Right renal pelvis (tissue), 4 donors: ENCODE results near the gene TMEM164. TPM values are rescaled to one million over a fixed set of nuclear protein-coding genes. Genes with fewer than 3 reads are reported as not detected.

Source experiments
- DNase-seq, 4 donors: peaks; one replicate each; pipeline ENCODE4 v3.0.0-alpha.2; 2013; ENCODE audit warnings: low read depth in 4 of 4, low spot score in 3 of 4, missing footprints in 1 of 4
- polyA plus RNA-seq, 4 donors: library from polyadenylated mRNA; unstranded; fragments of 120-200 nt; gene quantifications; one replicate each; pipeline ENCODE4 v1.2.1, GENCODE V29; 2013; ENCODE audit not compliant: insufficient read length in 4 of 4

TMEM164 gene
- polyA plus RNA-seq, 4 donors, result 36.6 to 41.1 (median 40.1) TPM

DNA sequence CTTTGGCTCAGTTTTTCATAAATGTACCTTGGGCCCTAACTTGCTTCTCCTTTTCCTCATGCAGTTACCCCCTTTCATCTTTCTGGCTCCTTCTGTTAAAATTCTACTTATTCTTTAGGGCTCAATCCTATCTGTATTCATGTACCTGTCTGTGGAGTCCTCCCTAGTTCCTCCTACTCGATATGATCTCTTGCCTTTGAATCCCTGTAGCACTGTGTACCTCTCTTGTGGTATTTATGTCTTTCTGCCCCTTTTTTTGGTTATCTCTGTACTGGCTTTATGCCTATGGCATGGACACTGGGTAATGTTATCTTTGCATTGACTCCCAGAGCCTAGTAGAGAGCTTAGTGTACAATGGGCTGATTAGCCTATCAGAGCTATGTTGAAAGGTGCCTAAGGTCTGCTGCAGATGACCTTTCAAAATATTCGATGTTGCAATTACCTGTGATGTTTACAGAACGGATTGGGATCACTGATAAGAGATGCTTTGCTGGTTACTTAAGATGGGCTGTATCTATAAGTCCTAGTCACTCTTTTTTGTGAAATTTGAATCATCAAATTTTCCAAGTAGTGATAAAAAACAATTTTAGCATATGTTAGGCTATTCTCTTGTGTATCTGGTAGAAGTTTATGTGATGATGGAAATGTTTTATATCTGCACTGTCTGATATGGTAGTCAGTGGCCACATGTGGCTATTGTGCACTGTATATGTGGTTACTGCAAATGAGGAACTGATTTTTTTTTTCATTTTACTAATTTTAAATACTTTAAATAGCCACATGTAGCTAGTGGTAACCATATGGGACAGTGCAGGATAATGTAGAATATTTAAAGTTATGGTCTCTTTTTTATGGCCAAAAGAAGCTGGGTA is 33.5 kb downstream of the TMEM164 start:
- DNase-seq, result no peak

DNA sequence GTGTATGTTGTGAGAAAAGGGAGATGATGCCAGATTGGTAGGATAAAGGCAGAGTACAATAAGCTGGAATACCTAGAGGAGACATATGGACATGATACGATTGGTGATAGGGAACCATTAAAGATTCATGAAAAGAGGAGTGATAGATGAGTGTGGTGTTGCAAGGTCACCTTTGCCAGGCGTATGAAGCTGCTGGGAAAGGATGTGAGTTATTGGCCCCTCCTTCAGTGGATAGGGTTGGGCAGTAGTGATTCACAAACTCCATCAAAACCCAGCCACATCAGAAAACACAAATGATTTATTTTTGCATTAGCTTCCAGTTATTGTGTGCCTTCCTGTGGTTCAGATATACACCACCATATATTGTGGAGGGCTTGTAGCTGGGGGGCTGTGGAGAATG is 34.3 kb downstream of the TMEM164 start:
- DNase-seq, result no peak

DNA sequence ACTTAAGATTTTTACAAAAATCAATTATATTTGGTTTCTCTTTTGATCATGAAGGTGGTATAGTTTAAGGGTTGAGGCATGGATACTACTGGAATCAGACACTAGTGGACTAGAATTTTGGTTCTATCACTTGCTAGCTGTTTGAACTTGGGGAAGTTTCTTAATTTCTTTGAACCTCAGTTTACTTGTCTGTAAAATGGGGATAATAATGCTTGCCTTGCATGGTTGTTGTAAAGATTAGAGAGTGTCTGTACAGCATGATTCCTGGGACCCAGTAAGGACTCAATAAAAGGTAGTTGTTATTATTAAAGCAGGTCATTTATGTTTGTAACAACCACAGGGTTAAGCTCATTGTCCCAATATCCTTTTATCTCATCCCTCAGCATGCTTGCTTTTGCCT is 36.0 kb downstream of the TMEM164 start:
- DNase-seq, result no peak

DNA sequence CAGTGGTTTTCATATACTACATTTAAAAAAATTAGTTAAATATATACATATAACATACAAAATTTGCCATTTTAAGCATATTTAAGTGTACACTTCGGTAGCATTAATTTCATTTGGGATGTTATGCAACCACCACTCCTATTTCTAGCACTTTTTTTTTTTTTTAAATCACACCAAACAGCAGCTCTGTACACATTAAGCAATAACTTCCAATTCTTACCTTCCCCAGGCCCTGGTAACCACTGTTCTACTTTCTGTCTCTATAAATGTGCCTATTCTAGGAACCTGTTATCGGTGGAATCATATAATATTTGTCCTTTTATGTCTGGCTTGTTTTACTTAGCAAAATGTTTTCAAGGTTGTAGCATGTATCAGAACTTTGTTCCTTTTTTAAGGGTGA is 39.1 kb downstream of the TMEM164 start:
- DNase-seq, result no peak

DNA sequence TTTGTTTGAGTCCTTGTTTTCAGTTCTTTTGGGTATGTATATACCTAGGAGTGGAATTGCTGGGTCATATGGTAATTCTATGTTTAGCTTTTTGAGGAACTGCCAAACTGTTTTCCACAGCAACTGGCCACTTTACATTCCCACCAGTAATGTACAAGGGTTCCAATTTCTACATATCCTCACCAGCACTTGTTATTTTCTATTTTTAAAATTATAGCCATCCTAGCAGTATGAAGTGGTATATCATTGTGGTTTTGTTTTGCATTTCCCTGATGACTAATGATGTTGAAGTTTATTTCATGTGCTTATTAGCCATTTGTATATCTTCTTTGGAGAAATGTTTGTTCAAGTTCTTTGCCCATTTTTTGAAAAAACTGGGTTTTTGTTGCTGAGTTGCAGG is 39.6 kb downstream of the TMEM164 start:
- no peak for DNase-seq

DNA sequence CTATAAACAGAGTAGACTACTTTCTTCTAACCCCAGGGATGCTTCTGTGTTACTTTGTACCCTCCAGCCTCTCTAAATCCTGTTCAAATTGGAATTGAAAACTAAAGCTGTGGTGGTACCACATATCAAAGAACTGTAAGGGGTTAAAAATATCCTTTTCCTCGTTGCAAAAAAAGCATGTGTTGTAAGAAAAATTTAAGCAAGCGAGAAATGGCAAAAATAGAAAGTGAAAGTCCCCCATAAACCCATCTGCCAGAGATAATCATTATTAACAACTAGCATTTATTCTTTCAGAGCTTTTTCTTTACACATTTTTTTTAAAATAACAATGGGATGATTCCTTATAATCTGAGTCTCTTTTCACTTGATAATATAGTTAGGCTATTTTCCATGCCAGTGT is 40.6 kb downstream of the TMEM164 start:
- DNase-seq, result no peak

DNA sequence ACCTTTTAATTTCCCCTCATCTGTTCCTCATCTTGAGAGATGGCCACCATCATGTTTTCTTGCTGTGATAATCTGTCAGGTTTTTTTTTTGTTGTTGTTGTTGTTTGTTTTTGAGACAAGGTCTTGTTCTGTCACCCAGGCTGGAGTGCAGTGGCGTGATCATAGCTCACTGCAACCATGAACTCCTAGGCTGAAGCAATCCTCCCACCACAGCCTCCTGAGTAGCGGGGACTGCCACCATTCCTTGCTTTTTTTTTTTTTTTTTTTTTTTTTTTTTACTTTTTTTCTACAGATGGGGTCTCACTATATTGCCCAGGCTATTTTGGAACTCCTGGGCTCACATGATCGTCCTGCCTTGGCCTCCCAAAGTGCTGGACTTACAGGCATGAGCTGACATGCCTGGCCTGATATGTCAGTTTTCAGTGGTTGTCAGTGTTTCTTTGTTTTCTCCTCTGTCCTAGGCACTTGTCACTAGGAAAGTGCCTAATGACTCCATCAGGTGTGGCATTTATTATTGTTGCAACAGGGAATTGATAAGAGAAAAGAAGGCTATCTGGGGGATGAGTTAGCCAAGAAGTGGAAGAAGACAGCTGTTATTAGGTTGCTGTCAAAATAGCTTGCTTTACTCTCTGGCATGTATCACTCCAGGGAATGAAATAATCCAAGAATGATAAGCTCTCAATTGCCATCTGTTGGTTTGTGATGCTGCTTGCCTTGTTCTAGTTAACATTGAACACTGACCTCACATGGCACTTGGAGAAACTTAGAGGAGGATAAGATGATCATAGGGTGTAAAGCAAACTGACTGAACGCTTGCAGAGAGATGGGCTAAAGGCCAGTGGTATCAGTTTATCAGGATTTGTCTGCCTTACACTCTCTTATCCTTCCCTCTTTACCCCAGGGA is 41.7 kb downstream of the TMEM164 start:
- DNase-seq, result no peak

DNA sequence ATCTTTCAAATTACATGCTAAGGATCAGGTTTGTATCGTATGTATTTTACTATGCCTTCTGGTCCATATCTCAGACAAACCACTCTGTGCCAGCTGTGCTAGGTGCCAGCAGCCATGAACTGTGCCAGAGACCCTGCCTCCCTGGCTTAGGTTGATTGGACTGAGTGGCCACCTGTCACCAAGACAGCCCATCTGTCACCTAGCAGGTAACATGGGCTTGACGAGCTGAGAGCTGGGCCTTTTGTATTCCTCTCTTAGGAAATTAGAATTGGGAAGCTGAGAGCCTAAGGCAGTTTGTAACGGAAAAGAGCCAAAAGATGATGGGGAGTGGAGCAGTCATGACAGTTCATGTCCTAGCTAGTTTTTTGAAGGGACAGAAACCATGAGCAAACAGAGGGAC is 42.5 kb downstream of the TMEM164 start:
- DNase-seq, result no peak

DNA sequence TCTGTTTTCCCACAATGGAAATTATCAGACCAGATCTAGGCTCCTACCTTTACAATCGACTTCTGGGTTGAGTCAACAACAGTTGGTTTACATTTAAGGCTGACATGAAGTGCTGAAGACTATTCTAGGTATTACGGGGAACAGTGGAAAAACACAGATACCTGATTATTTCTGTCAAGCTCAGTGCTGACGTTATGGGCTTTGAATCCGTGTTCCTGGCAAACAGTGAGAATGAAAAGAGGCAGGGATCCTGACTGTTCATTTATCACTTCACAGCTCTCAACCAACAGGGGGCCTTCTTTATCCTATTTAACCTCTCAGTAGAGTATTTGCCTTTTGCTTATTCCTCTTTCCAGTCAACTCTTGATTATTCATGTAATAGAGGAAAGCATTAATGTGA is 43.1 kb downstream of the TMEM164 start:
- DNase-seq, result no peak

DNA sequence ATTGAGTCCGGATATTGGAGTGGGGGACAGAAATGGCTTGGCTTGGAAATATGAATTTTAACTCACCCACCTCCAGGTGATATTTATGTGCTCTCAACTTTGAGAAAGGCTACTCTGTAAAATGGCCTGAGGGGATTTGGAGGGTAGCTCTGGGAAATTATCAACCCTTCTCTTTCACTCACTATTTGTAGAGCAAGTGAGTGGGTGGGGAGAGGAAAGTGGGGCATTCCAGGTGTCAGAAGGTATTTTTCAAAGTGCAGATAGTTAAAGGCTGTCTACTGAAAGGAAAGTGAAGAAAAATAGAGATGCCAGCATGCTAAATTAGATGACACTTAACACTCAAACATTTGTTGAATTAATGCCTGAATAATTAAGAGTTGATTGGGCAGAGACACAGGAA is 44.1 kb downstream of the TMEM164 start:
- no peak for DNase-seq

DNA sequence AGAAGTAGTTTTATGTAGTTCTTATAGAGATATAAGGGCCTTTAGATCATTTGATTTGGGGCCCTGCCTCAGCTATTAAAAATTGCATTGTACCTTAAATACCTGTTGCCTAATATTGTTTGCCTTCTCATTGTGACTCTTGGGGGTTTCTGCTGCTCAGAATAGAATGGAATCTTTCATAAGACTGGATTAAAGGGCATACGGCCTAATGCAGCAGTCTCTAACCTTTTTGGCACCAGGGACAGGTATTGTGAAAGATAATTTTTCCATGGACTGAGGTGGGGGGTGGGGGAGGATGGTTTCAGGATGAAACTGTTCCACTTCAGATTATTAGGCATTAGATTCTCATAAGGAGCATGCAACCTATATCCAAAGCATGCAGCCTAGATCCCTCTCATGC is 46.2 kb downstream of the TMEM164 start:
- no peak for DNase-seq

DNA sequence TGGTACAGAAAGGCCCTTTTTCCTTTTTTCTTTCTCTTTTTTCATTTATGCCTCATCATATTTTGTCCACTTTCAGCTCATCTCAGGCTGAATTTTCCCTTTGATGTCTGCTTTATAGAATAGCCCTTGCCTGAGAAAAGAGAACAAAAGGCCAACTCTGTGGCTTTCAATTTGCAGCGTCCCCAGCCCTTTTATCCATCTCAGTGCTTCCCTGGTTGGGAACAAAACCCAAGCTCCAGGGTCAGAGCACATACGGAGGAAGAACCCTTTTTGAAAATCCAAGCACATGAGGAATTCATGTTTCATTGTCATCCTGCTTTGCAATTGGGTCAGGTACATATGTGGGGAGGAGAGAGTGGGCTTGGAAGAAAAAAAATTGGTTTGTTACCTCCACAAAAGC is 47.5 kb downstream of the TMEM164 start:
- no peak for DNase-seq

DNA sequence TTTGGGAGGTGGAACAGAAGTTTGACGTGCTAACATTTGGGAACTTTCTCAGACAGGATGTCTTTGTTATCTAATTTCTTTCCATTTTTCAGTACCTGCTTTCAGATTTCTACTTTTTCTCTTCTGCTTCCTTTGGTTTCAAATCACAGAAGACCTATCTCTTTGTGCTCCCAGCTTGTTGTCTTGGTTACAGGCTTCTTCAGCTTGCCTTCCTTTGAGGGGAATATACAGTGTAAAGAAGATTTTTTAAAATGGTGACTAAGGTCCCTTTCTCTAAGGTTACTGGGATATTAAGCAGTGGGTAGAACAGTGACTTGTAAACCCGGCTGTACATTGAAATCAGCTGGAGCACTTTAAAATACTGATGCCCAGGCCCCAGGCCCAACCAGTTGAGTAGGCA is 48.0 kb downstream of the TMEM164 start:
- DNase-seq, result no peak

DNA sequence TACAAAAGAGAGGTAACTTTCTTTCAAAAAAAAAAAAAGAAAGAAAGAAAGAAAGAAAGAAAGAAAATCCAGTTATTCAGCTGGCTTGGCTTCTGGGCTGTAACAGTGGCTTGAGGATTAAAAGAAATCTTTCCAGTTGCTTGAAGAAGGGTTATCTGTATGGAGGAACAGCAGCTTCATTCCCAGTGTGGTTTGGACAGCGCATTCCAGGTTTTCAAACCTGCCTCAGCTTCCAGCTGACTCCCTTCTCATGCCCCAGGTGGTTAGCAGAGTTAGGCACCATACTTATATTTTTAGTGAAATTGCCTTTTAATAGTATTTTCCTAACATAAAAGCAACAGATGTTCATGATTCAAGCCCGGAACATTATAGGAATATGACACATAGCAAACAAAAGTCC is 48.6 kb downstream of the TMEM164 start:
- DNase-seq, result no peak

DNA sequence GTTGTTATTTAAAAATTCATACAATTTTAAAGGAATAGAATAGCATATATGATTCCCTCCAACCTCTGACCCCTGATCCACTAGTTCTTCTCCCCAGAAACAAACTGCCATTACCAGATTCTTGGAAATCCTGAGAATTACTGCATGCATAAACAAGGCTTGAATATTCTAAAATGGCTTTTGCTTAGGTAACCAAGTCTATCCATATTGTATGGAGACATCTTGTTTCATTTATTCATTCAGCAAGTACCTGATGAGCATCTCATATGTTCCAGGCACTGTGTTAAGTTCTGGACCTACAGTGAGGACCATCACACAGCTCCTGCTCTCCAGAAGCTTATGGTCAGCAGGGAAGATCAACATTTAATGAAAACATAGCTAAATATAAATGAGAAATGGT is 49.4 kb downstream of the TMEM164 start:
- no peak for DNase-seq

DNA sequence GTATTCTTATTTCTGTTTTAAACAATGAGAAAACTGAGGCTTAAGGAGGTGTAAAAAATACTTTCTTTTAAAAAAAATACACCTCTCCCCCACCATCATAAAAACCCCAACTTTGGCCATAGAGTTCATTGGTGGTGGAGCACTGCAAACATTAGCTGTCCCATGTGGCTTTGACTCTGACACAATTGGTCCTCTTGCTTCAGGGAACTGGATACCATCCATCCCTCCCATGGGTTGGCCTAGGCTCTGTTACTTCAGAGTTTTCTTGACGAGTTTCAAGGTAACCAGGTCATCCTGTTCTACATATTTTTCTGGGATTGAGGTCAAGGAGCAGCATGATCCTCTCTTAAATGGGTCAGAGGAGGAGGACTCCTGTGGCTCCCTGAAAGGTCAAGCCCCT is 50.5 kb downstream of the TMEM164 start:
- DNase-seq, result no peak

DNA sequence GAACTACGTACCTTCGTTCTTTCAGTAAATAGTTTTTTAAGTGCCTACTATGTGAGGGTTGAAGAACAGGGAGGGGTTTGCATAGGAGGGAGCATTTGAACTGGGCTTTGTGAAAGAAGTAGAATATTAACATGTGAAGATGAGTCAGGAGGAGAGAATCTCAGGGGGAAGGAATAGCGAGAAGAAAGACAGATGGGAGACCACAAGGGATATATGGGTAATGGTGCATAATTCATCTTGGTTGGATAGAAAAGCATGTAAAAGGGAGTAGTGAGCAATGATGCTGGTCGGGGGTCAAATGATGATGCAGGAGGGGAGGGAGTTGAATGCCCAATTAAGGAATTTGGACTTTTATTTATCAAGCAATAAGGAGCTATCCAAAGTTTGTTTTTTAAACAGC is 52.7 kb downstream of the TMEM164 start:
- DNase-seq, result no peak

DNA sequence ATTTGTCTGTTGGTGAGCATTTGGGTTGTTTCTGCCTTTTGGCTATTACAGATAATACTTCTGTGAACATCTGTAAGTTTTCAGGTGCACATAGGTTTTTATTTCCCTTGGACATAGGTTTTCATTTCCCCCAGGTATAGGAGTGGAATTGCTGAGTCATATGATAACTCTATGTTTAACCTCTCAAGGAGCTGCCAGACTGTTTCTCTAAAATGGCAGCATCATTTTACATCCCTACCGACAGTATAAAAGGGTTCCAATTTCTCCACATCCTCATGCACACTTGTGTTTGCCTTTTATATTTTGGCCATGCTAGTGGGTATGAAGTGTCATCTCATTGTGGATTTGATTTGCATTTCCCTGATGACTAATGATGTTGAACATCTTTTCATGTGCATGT is 53.5 kb downstream of the TMEM164 start:
- no peak for DNase-seq

DNA sequence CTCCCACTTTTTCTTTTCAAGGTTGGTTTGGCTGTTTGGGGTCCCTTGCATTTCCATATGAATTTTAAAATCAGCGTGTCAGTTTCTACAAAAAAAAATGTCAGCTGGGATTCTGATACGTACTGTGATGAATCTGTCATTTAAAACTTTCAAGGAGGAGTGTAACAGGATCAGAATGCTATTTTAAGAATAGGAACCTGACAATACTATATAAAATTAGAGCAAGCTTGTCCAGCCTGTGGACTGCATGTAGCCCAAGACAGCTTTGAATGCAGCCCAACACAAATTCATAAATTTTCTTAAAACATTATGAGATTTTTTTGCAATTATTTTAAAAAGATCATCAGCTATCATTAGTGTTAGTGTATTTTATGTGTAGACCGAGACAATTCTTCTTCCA is 56.5 kb downstream of the TMEM164 start:
- DNase-seq, result no peak

DNA sequence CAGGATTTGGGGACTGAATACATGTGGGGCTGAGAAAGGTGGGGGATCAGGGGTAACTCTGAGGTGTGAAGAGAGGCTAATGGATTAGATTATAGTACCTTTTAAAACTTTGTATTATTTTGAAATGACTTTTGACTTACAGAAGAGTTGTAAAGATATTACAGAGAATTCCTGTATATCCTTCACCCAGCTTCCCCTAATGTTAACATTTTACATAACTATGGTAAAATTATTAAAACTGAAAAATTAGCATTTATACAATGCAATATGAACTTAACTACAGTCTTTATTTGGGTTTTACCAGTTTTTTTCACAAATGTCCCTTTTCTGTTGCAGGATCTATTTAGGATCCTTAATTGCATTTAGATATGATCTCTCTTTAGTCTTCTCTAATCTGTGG is 57.4 kb downstream of the TMEM164 start:
- DNase-seq, result no peak

DNA sequence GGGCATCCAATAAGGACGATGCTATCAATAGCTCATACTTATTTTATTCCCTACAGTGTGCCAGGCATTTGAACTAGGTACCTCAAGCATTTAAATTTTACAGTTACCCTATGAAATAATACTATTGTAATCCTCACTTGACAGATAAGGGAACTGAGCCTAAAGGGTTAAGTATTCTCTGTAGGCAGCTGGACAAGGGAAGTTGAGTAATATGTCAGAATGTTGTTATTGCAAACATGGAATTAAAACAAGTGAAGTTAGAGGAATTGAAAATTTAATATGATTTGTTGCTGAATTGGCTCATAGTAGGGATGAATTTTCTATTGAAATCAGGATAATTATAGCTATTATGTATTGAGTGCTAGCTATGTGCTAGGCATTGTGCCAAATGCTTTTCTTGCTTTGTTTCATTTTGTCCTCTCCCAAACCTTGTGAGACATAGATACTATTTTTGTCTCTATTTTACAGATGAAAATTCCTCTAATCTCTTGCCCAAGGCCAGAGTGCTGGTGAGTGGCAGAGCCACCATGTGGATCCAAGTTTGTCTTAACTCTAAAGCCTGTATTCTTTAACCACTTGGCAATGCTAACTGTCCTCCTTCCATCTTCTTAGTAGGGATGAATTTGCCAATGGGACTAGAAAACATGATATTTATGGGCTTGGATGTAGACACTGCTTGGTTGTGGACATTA is 58.1 kb downstream of the TMEM164 start:
- DNase-seq, result no peak
